Left cardiac atrium (tissue), 4 donors: ENCODE results near the gene DPCD. TPM values are rescaled to one million over a fixed set of nuclear protein-coding genes. Genes with fewer than 3 reads are reported as not detected.

Experiments
- ATAC-seq, 2 donors: fragments of 200-7000 bp; cut with Tn5 transposase; one replicate each; pipeline ENCODE4 v1.9.1; 2020; ENCODE audit warnings: mild to moderate bottlenecking in 2 of 2, moderate library complexity in 2 of 2
- DNase-seq: peaks from one replicate; pipeline ENCODE4 v3.0.0-alpha.2; 2020
- intact Hi-C, 2 donors: fragments of 100-400 bp; cut with DNase I; formaldehyde crosslinking; loops; one replicate each; pipeline versions ENCODE4 v1.14.1 to v1.15.1; 2022 to 2023
- long read RNA-seq: library from polyadenylated mRNA; unstranded; transcript quantifications from one replicate; pipeline ENCODE4 v2.0.0, GENCODE V29; 2021
- total RNA-seq, 2 donors: library from RNA; stranded (reverse); fragmentation: NEBNext Ultra II Directional; extraction: Animal tissue kit (Norgen Biotek cat#: 25700); gene quantifications; one replicate each; pipeline ENCODE4 v1.2.1, GENCODE V29; 2021
- donor health status: DM: no; HTN: yes; CAD: no.
- donor health status: DM: no; HTN: yes; CAD: no; lungs with severe emphysema.
- donor health status: DM: yes; HTN: yes; CAD: no.
- donor health status: Dilated cardiomyopathy.

The DPCD gene
- 10 to 100 TPM; 15.5 to 17.6 TPM for total RNA-seq
- long read RNA-seq, partial matches to known transcripts = 1 of 5 reads
- long read RNA-seq, other reads (novel, unspliced or antisense) = 2 of 5 reads

- ATAC-seq (peak; percentile 98 to 99), DNase-seq (peak; percentile 100)
- intact Hi-C loops = no loop called here
These were observed at the start of gene DPCD, which contains the start of gene POLL for GRCh38 chr10:101587725-101588653. DPCD (plus strand) TSS chr10:101588321; CDS start chr10:101588337, 16 bp downstream. POLL (minus strand) TSS chr10:101588257; CDS start chr10:101587360, 897 bp downstream.

GRCh38 chr10:101538446-101538845 is 49.7 kb upstream of the DPCD start:
- DNase-seq = no peak
- intact Hi-C loops = no loop called here
- no peak for ATAC-seq

DNA sequence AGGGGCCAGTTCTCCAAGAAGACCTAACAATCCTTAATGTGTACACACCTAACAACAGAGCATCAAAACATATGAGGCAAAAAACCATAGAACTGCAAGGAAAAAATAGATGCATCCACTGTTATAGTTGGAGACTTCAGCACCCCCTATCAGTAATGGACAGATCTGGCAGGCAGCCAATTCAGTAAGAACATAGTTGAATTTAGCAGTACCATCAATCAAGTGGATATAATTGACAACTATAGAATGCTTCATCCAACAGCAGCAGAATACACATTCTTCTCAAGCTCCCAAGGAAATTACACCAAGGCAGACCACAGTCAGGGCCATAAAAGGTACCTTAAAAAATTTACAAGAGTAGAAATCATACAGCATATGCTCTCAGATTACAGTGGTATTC is 42.2 kb upstream of the DPCD start:
- DNase-seq (no peak), ATAC-seq (no peak)
- intact Hi-C loops = no loop called here

DNA sequence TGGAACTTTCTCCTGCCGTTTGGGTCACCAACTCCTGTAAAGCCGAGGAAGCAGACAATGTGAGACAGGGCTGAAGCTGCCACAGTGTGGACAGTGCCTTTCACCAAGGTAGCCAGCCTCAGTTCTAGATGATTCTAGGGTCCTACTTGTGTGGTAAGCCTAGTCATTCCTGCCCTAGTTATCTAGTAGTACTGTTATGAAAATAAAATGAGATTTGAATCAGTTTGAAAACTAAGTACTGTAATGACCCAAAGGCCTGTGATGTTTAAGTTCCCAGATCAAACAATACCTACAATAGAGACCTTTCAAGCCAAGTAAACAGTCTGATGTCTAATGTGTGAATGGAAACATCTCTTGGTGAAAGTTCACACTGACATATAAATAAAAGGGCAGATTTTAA is 37.2 kb upstream of the DPCD start:
- no peak for ATAC-seq
- intact Hi-C loops = no loop called here

DNA sequence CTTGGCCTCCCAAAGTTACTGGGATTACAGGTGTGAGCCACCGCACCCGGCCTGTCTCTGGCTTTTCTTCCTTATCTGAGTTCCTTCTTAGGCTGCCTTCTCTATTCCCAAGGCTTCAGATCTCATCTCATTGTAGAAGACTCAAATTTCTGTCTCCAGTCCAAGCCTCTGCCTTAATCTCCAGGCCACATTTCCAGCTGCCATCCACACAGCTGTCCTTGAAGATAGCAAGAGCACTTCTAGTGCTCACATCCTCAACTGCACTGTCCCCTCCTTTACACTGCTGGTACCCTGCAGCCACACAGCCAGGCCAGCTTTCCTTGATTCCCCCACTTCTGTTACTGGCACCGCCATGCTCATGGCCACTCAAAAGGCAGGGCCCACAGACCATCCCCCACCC is 35.7 kb upstream of the DPCD start:
- no peak for ATAC-seq
- no peak for DNase-seq
- intact Hi-C loops = no loop called here

More for the DNA sequence above, 37.2 kb upstream of the DPCD start:
- DNase-seq = no peak

DNA sequence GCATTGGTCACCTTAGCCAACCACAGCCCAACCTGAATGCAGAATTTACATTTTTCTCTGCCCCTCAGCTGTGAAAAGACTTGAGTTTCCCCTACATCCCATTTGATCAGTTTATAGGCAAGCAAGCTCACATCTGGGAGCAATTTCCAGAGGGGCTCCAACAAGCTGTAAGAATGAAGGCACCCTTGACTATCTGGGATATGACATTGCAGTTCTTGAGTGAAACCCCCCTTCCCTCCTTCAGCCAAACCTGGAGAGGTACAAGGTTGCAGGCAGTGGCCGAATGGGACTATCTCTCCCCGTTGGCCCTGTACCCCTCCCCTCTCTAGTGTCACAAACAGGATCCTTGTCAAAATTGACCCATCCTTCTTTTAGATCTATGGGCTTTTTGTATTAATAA is 30.6 kb upstream of the DPCD start:
- ATAC-seq (no peak), DNase-seq (no peak)
- intact Hi-C loops = no loop called here

- intact Hi-C loops = no loop called here
- DNase-seq = no peak
- peak in 1 of 2 donors; percentile 15 for ATAC-seq
These were observed 29.9 kb upstream of the DPCD start for GRCh38 chr10:101558204-101558603.

- no peak for ATAC-seq
- intact Hi-C loops = no loop called here
- DNase-seq = no peak
These were observed 29.2 kb upstream of the DPCD start for GRCh38 chr10:101558671-101559595.

- ATAC-seq (no peak), DNase-seq (no peak)
- intact Hi-C loops = loop anchor here in 1 of 2 donors (10.0 kb wide), 1 partner anchor 265 kb away; no protein-coding TSS in a partner anchor
These were observed 28.4 kb upstream of the DPCD start for GRCh38 chr10:101559596-101560297.

DNA sequence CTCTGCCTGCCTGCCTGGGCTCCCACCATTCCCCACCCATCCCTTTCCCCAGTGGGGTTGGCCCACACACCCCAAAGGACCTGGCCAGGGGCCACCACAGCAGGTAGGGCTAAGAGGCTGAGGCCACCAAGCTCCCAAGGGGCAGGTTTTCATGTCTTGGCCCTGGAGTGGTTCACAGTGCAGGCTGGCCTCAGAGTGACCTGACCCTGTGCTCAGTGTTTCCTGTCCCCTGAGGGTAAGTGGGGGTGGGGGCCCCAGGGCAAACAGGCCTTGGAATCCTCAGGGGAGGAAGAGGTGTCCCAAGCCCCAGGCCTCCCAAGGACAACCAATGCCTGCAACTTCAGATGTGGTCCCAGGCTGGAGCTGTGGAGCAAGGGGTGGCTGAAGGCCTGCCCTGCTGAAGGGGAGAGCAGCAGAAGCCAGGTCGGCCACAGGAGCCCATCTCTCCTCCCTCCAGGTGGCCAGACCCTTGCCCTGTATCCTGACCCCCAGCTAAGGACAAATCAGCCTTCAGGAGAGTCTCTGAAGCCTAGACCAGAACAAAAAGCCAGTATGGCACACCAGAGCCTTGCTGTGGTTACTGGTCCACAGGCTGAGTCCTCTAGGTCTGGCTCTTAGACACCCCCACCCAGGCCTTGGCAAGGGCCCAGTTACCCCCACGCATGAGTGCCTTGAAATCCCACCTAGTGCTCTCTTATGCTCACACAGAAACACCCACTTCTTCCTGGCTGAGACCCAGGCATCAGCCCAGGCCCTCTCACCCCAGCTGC is 27.6 kb upstream of the DPCD start:
- intact Hi-C loops = loop anchor here in 1 of 2 donors (10.0 kb wide), 1 partner anchor 266 kb away; no protein-coding TSS in a partner anchor
- DNase-seq (no peak), ATAC-seq (no peak)

DNA sequence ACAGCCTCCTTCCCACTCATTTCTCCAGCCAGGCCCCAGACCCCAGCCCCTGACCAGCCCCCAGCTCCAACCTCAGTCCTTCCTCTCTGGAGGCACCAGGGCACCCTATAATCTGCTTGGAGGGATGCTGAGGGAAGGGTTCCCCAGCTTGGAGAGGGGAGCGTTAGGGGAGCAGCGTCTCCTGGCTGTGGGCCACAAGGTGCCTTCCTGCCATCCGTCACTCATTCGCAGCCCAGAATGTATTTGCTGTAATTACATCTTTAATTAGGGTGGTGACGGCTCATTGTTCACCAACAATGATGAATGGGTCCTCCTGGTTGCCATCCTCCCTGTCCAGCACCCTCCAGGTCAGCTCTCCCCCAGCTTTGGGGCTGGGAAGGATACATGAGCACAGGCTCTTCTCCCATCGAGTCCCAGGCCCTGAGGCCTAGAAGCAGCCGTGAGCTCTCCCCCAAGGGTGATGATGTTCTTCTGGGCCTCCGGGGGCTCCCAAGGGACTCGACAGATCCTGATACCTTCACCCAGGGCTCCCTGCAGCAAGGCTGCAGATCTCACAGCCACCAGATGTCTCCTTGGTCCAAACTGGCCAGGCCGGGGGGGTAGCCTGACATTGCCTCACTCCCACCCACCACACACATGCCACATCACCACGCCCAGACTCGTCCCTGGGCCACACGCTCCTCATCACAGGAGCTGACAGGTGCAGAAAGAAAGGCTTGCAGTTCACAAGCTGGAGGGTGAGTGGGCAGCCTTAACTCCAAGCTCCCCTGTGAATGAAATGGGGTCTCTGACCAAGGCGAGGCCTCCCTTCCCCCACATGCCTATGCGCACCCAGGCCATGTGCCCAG is 26.8 kb upstream of the DPCD start:
- ATAC-seq (no peak), DNase-seq (no peak)
- intact Hi-C loops = loop anchor here in 1 of 2 donors (10.0 kb wide), 1 partner anchor 266 kb away; no protein-coding TSS in a partner anchor

- no peak for DNase-seq
- no peak for ATAC-seq
- intact Hi-C loops = loop anchor here in 1 of 2 donors (10.0 kb wide), 1 partner anchor 267 kb away; no protein-coding TSS in a partner anchor
These were observed 25.9 kb upstream of the DPCD start for GRCh38 chr10:101562231-101562630.

- DNase-seq (no peak), ATAC-seq (no peak)
- intact Hi-C loops = loop anchor here in 1 of 2 donors (10.0 kb wide), 1 partner anchor 268 kb away; no protein-coding TSS in a partner anchor
These were observed 25.1 kb upstream of the DPCD start for GRCh38 chr10:101563007-101563406.

- intact Hi-C loops = loop anchor here in 1 of 2 donors (10.0 kb wide), 1 partner anchor 269 kb away; no protein-coding TSS in a partner anchor
- DNase-seq (no peak), ATAC-seq (no peak)
These were observed 24.6 kb upstream of the DPCD start for GRCh38 chr10:101563497-101564040.

- intact Hi-C loops = loop anchor here in 1 of 2 donors (10.0 kb wide), 1 partner anchor 270 kb away; no protein-coding TSS in a partner anchor
- DNase-seq (no peak), ATAC-seq (no peak)
These were observed 23.6 kb upstream of the DPCD start for GRCh38 chr10:101564490-101564991.

DNA sequence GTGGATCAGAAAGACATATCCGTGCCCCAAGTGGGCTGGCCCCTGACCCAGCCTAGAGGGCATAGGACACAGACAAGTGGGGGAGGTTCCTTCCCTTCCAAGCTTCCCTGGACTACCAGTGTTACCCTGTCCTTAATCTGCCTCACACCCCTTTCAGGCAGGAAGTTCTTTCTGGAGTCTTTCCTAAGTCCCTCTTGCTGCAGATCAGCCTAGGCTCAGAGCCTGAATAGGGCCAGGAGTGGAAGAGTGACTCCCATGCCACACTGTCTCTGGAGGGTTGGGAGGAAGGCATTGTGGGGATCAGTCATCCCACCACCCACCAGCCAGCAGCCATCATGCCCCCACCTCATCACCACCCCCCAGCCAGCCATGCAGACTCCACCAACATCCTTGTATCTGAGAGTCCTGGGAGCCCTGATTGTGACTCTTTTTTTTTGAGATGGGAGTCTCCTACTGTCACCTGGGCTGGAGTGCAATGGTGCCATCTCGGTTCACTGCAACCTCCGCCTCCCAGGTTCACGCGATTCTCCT is 22.7 kb upstream of the DPCD start:
- no peak for DNase-seq
- ATAC-seq = no peak
- intact Hi-C loops = loop anchor here (5.0 to 10.0 kb wide), 2 partner anchors 271 to 348 kb away; no protein-coding TSS in a partner anchor
